DOHH2 (cell line): ENCODE data around the gene SRGAP3.

Experiments used
- H3F3A ChIP-seq: fragments of 200-600 bp; sonication (generic), shearing (Covaris generic); 2 replicates; pipeline ENCODE4 v1.6.0; 2016; ENCODE audit warnings: antibody characterized with exemption, mild to moderate bottlenecking; ENCODE audit not compliant: control insufficient read depth, insufficient read depth
- H3K27ac ChIP-seq: fragments of 200-600 bp; sonication (generic); 2 replicates; pipeline ENCODE4 v1.5.1; 2014; ENCODE audit warnings: low read depth, mild to moderate bottlenecking, low read length, moderate library complexity
- H3K27me3 ChIP-seq: fragments of 200-600 bp; sonication (generic); 2 replicates; pipeline ENCODE4 v1.6.1; 2014; ENCODE audit warnings: mild to moderate bottlenecking, low read length, mixed read lengths; ENCODE audit not compliant: control insufficient read depth
- H3K36me3 ChIP-seq: fragments of 200-600 bp; sonication (generic); 2 replicates; pipeline ENCODE4 v1.6.1; 2014; ENCODE audit warnings: mild to moderate bottlenecking, low read length, moderate library complexity, mixed read lengths; ENCODE audit not compliant: control insufficient read depth
- H3K4me1 ChIP-seq: fragments of 200-600 bp; sonication (generic); 2 replicates; pipeline ENCODE4 v1.6.1; 2014; ENCODE audit warnings: mild to moderate bottlenecking, low read length, mixed read lengths; ENCODE audit not compliant: control insufficient read depth
- H3K4me2 ChIP-seq: fragments of 200-600 bp; sonication (generic); 2 replicates; pipeline ENCODE4 v1.6.0; 2014; ENCODE audit warnings: mild to moderate bottlenecking, low read length, moderate library complexity
- H3K4me3 ChIP-seq: fragments of 200-600 bp; sonication (generic); 2 replicates; pipeline ENCODE4 v1.5.1; 2014; ENCODE audit warnings: mild to moderate bottlenecking, low read length, mixed read lengths
- H3K79me2 ChIP-seq: fragments of 200-600 bp; sonication (generic); 2 replicates; pipeline ENCODE4 v1.6.1; 2014; ENCODE audit warnings: mild to moderate bottlenecking, low read length, mixed read lengths; ENCODE audit not compliant: control insufficient read depth
- H3K9me2 ChIP-seq: fragments of 200-600 bp; sonication (generic); replicated peaks from 2 replicates; pipeline ENCODE4 v1.6.1; 2014; ENCODE audit warnings: mild to moderate bottlenecking, low read length, mixed read lengths; ENCODE audit not compliant: control insufficient read depth
- H3K9me3 ChIP-seq: fragments of 200-600 bp; sonication (generic); 2 replicates; pipeline ENCODE4 v1.6.1; 2014; ENCODE audit warnings: antibody characterized with exemption, low read length, mixed read lengths; ENCODE audit not compliant: control insufficient read depth, insufficient read depth
- H4K20me1 ChIP-seq: fragments of 200-600 bp; sonication (generic); 2 replicates; pipeline ENCODE4 v1.6.0; 2014; ENCODE audit warnings: low read depth, mild to moderate bottlenecking, antibody characterized with exemption, low read length, moderate library complexity; ENCODE audit not compliant: control insufficient read depth, insufficient read depth
- CTCF ChIP-seq: fragments of 200-600 bp; sonication (generic); IDR thresholded peaks from one replicate; pipeline ENCODE4 v1.5.1; 2014; ENCODE audit warnings: antibody characterized with exemption, mild to moderate bottlenecking, low read depth, low read length; ENCODE audit not compliant: poor library complexity, severe bottlenecking
- EZH2phosphoT487 ChIP-seq: fragments of 200-600 bp; sonication (generic); IDR thresholded peaks from 2 replicates; pipeline ENCODE4 v1.6.1; 2017; ENCODE audit warnings: borderline replicate concordance, mild to moderate bottlenecking, antibody characterized with exemption, low read length, moderate library complexity, mixed read lengths

The SRGAP3 gene

DNA sequence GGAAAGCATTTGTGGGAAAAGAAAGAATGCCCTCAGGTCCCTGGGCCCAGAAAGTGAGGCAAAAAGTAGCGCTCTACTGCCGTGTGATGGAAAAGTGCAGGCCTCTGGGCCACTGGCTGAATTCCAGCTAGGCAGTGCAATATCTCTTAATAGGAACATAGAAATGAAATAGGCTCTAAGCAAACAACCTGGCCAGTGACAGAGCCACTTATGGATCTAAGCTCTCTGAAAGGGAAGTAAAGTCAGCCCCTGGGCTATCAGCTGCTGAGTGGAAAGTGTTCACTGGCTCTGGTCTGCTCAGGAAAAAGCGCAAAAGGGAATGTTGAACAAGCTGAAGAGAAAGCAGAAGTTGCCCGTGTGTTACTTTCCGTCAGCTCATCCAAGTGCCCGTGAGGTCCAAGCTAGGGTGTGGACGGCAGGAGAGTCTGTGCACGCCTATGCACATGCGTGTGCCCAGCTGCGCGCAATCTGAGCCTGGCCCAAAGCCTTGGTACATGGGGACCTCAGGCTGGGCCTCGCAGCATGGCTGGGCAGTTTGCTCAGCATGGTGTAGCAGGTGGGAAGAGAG lies 212.2 kb downstream of the SRGAP3 start:
- Histone ChIP-seq H3K27ac (no peak overlapping the region), H3K79me2 (no peaks in the 10 kb centered on the region), H3K27me3 (peaks cover 13% of the 10 kb centered on the region), H4K20me1 (no peaks in the 10 kb centered on the region), H3K4me2 (no peak overlapping the region), H3K36me3 (no peaks in the 10 kb centered on the region), H3K9me2 (no peaks in the 10 kb centered on the region), H3K4me3 (no peak overlapping the region), H3F3A (no peaks in the 10 kb centered on the region), H3K4me1 (no peaks in the 10 kb centered on the region), H3K9me3 (no peaks in the 10 kb centered on the region)
- TF ChIP-seq CTCF, result no peak
- no peak for TF ChIP-seq EZH2phosphoT487

DNA sequence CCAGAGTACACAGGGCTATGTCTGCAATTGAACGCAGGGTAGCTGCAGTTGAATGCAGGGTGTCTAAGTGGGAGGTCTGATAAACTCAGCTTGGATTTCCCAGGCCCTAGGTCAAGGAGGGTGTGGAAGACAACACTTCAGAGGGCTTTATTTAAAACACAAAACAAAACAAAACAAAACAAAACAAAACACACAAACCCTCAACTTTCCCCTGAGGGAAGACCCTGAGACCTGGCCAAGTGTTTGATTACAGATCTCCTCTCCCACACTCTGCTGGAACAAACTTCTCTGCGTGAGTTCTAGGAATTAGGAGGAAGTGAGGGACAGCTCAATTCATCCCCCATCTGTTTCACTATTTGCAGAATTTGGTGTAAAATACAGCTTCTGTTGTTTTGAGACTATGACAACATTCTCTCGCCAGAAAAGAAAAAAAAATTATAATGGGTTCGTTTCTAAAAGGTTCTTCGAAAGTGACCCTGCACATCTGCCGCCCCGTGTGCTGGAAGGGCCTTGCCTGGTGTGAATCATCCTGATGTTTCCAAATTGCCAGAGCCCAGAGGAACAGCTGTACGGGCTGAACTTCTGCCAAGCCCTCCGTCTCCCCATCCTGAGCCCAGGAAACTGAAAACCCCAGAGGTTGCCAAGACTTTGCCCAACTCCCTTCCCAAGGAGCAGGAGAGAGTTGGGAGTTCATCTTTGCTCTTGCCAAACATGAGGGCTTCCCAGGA lies 212.9 kb downstream of the SRGAP3 start:
- no peaks in the 10 kb centered on the region for H3F3A ChIP-seq
- no peaks in the 10 kb centered on the region for H3K9me2 ChIP-seq
- H4K20me1 ChIP-seq, result no peaks in the 10 kb centered on the region
- H3K4me3 ChIP-seq, result no peak overlapping the region
- TF ChIP-seq CTCF, result no peak
- no peaks in the 10 kb centered on the region for H3K9me3 ChIP-seq
- H3K4me2 ChIP-seq, result no peak overlapping the region
- peaks cover 13% of the 10 kb centered on the region for H3K27me3 ChIP-seq
- no peaks in the 10 kb centered on the region for H3K79me2 ChIP-seq
- no peaks in the 10 kb centered on the region for H3K4me1 ChIP-seq
- no peaks in the 10 kb centered on the region for H3K36me3 ChIP-seq
- H3K27ac ChIP-seq, result no peak overlapping the region

DNA sequence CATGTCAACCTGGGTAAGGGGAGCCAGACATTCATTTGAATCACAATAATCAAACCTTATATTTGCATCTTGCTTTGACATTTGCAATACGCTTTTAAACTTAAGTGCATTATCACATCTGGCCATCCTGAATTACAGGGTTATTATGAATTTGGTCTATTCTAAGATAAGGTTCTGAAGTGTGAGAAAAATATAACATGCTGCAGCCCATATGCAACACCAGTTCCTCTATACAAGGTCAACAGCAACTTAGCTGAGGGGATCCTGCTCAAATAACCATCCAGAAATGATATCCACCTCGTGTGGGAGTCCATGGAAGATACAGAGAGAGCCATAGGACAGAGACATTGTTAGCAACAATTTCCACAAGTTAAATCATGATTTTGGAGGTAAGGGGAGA lies 213.5 kb downstream of the SRGAP3 start:
- no peak overlapping the region for H3K4me2 ChIP-seq
- no peaks in the 10 kb centered on the region for H3K36me3 ChIP-seq
- no peak for TF ChIP-seq EZH2phosphoT487
- TF ChIP-seq CTCF, result no peak
- H3K4me1 ChIP-seq, result no peaks in the 10 kb centered on the region
- no peaks in the 10 kb centered on the region for H3F3A ChIP-seq
- no peaks in the 10 kb centered on the region for H3K9me3 ChIP-seq
- no peak overlapping the region for H3K4me3 ChIP-seq
- H3K27ac ChIP-seq, result no peak overlapping the region
- H4K20me1 ChIP-seq, result no peaks in the 10 kb centered on the region
- no peaks in the 10 kb centered on the region for H3K79me2 ChIP-seq
- H3K9me2 ChIP-seq, result no peaks in the 10 kb centered on the region
- peaks cover 10% of the 10 kb centered on the region for H3K27me3 ChIP-seq
